ENCODE measurements around the gene STXBP3. TPM values are rescaled to one million over a fixed set of nuclear protein-coding genes. Genes with fewer than 3 reads are reported as not detected.
A peak's percentile ranks its signal among the peaks of the same experiment; 100 is the strongest.

STXBP3 gene
- total and polyA plus RNA-seq, 9 of the 15 experiments (the other 6 are each of a cell fraction or from before 2014, with no cell fraction given) = 32.5 to 52.5 (median 39.2) TPM

DNA sequence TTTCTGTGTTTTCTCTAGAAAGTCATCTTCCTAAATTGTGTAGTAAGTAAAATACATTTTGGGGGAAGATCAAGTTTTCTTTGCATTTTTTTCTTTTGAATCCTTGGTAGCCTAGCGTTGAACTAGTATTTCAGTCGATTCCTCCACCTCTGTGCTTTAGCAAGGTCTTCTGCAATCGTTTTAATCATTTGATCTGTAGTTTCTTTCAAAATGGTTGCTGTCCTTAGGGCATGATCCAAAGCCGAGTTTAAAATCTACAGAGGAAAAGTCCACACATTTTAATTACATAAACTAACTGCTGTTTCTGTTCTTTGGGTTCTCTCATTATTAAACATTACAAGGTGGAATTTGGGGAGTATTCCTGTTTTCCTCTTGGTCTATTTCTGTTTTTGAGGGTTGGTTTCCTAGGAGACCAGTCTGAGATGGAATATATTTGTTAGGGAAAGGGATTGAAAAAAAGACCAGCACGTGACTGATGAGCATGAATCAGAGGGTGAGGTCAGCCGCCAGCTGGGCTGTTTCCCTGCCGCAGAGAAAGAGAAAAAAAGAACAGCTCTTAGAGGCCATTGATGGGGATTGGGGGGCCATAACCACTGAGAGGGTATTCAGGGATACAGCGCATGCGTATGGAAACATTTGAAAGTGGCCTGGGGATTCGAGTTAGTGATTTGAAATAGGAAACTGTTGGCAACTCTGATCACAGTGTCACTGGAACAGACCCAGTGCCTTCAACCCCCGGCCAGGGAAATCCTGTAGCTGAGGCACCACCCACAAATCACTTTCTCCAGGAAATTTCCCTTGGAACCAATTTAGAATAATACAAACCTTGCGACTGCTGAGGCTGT is 69.8 kb downstream of the STXBP3 start (continued):
- TF ChIP-seq ZNF609 (CRISPR knock-in tag; IDR thresholded peaks at IDR 0.05; ENCODE audit: borderline replicate concordance) = no peak
- no peak for TF ChIP-seq SMAD1 (IDR thresholded peaks at IDR 0.05; ENCODE audit: low read depth, low read length, partially characterized antibody)
- no peak for TF ChIP-seq SLC30A9 (CRISPR knock-in tag; IDR thresholded peaks at IDR 0.05)
- no peak for TF ChIP-seq TBP (optimal IDR thresholded peaks at IDR 0.05; ENCODE audit: low read depth, low read length)
- TF ChIP-seq NR2C1 (IDR thresholded peaks at IDR 0.05) = peak; percentile 38; the same call in 1 of the 2 replicates
- TF ChIP-seq NR2C1 (tag; IDR thresholded peaks at IDR 0.05) = no peak
- no peak for TF ChIP-seq NCOA1 (IDR thresholded peaks at IDR 0.05; ENCODE audit: low read depth)
- TF ChIP-seq, protein P1, sequence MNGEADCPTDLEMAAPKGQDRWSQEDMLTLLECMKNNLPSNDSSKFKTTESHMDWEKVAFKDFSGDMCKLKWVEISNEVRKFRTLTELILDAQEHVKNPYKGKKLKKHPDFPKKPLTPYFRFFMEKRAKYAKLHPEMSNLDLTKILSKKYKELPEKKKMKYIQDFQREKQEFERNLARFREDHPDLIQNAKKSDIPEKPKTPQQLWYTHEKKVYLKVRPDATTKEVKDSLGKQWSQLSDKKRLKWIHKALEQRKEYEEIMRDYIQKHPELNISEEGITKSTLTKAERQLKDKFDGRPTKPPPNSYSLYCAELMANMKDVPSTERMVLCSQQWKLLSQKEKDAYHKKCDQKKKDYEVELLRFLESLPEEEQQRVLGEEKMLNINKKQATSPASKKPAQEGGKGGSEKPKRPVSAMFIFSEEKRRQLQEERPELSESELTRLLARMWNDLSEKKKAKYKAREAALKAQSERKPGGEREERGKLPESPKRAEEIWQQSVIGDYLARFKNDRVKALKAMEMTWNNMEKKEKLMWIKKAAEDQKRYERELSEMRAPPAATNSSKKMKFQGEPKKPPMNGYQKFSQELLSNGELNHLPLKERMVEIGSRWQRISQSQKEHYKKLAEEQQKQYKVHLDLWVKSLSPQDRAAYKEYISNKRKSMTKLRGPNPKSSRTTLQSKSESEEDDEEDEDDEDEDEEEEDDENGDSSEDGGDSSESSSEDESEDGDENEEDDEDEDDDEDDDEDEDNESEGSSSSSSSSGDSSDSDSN (IDR thresholded peaks at IDR 0.05; ENCODE audit: borderline replicate concordance in 1 of 2, low read depth in 2 of 2, low read length in 2 of 2) = no peak
- TF ChIP-seq ELF4 (CRISPR knock-in tag; IDR thresholded peaks at IDR 0.05) = no peak
- no peak for TF ChIP-seq SREBF2 (CRISPR knock-in tag; IDR thresholded peaks at IDR 0.05)
- TF ChIP-seq TAF9B (IDR thresholded peaks at IDR 0.05; ENCODE audit: partially characterized antibody) = peak; percentile 60
- no peak for TF ChIP-seq TAF7 (tag; IDR thresholded peaks at IDR 0.05)
- no peak for TF ChIP-seq HNRNPUL1 (IDR thresholded peaks at IDR 0.05; ENCODE audit: low read length)
- no peak for TF ChIP-seq ZNF324 (CRISPR knock-in tag; IDR thresholded peaks at IDR 0.05)
- TF ChIP-seq EWSR1 (IDR thresholded peaks at IDR 0.05; ENCODE audit: borderline replicate concordance, low read depth, partially characterized antibody) = no peak
- TF ChIP-seq MAFF (IDR thresholded peaks at IDR 0.05; ENCODE audit: low read length) = no peak
- no peak for TF ChIP-seq OTX1 (CRISPR knock-in tag; IDR thresholded peaks at IDR 0.05)
- TF ChIP-seq LARP7 (IDR thresholded peaks at IDR 0.05) = no peak
- TF ChIP-seq TCF15 (CRISPR knock-in tag; IDR thresholded peaks at IDR 0.05) = no peak
- TF ChIP-seq ZNF584 (CRISPR knock-in tag; IDR thresholded peaks at IDR 0.05; ENCODE audit: low read depth) = no peak
- no peak for TF ChIP-seq ZNF232 (CRISPR knock-in tag; IDR thresholded peaks at IDR 0.05)
- TF ChIP-seq CCNT2 (IDR thresholded peaks at IDR 0.05; ENCODE audit: borderline replicate concordance, extremely low read depth, insufficient read length, low read depth, low read length) = no peak
